Hematopoietic multipotent progenitor cell (in vitro differentiated cells): ENCODE results near the gene CAMLG. TPM values are rescaled to one million over a fixed set of nuclear protein-coding genes. Genes with fewer than 3 reads are reported as not detected.

Experiments used
- DNase-seq, 3 donors: peaks; one replicate each; pipeline ENCODE4 v3.0.0-alpha.2; 2011 to 2015; ENCODE audit warnings: low read depth in 2 of 3, low spot score in 2 of 3
- small RNA-seq: library from RNA; depleted of rRNA; stranded (forward); fragments of <200 nt; gene quantifications from one replicate; pipeline ENCODE3, GENCODE V24; 2012
- total RNA-seq: library from RNA; depleted of rRNA; stranded (reverse); fragments of >200 nt; gene quantifications from one replicate; pipeline ENCODE4 v1.2.3, GENCODE V29; 2012

The CAMLG gene
- total RNA-seq, 1 donor: 28.5 TPM

DNA sequence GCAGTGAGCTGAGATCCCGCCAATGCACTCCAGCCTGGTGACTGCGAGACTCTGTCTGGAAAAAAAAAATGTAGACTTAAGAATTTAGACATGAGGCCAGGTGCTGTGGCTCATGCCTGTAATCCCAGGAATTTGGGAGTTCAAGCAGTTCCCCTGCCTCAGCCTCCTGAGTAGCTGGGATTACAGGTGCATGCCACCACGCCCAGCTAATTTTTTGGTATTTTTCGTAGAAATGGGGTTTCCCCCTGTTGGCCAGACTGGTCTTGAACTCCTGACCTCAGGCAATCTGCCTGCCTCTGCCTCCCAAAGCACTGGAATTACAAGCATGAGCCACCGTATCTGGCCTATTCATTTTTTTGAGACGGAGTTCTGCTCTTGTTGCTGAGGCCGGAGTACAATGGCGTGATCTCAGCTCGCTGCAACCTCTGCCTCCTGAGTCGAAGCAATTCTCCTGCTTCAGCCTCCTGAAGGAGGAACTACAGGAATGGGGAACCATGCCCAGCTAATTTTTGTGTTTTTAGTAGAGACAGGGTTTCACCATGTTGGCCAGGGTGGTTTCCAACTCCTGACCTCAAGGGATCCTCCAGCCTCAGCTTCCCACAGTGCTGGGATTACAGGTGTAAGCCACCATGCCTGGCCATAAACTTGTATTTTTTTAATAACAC, 34.2 kb downstream of the CAMLG start:
- no peak for DNase-seq

- no peak for DNase-seq
Measured at GRCh38 chr5:134777366-134777765, 39.0 kb downstream of the CAMLG start.

DNA sequence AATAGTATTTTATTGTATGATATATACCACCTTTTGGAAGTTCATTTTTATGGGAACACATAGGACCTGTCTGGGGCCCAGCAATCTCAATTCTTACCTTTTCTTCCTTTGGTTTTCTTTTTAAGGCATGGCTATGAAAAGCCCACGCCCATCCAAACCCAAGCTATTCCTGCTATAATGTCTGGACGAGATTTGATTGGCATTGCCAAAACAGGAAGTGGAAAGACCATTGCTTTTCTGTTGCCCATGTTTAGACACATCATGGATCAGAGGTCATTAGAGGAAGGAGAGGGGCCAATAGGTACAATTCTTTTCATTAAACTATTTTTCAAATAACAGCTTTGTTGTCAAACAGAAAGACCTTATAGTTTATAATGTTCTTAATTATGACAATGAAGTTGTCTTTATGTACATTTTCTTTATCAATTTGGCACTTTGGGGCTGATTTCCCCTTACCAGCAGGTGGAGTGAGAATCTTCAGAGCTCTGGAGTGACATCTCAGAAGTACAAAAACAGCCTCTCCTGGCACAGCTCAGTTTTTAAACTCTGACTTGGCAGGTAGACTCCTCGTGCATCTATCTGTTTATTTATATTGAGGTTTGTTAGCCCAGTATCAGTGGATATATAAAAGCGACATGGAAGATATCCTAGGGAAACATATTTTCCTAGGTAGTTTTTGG, 46.0 kb downstream of the CAMLG start:
- DNase-seq: peak in 2 of 3 donors; percentile 18 to 46

DNA sequence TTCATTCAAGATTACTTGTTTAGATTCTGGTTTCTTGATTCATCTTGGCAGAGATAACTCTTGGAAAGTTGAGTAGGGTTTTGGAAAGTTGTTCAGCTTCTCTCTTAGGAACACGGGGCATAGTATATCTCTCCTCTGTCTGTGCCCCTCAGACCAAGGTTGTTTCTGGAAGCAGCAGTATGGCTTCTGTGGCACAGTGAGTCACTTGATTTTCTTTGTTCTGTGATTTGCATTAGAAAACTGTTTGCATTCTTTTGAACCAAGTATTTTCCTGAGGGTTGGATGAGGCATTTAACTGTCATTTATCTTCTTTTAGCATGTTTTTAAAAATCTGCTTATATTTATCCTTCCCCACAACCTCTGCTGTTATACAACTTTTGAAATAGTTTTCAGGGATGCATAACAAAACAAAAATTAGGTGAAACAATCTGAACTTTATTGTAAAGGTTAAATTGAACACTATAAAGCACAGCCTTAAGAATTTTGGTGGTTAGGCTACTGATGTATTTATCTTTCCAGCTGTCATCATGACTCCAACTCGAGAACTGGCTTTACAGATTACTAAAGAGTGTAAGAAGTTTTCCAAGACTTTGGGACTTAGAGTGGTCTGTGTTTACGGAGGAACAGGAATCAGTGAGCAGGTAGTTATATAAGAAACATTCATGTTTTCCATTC, 46.7 kb downstream of the CAMLG start:
- DNase-seq: no peak

DNA sequence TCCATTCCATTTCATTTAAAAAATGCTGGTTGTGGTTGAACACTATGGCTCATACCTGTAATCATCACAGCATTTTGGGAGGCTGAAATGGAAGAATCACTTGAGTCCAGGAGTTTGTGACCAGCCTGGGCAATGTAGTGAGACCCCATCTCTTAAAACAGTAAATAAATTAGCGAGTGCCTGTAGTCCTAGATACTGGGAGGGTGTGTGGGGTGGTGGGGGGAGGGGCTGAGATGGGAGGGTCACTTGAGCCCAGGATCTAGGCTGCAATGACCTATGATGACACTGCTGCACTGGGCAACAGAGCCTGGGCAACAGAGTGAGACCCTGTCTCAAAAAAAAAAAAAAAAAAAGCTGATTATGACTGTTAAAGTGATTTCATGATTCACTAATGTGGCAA, 49.3 kb downstream of the CAMLG start:
- DNase-seq: no peak

GRCh38 chr5:134791580-134791979, 53.2 kb downstream of the CAMLG start:
- no peak for DNase-seq

DNA sequence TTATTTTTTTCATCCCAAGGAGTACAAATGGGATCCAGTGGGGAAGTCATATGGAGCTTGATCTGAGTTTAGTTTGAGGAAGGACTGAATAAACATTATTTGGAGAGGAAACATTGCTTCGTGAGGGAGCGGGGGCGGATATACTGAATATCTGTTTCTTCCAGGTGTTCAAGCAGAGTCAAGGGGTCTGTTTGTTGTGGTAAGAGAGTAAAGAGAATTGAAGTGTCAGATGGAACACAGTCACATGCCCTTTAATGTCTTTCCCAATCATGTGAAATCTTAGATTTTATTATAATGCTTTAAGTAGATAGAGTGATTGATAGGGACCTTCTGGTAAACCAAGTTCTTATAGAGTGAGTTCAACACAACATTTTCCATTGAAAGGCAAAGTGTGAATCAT, 53.9 kb downstream of the CAMLG start:
- no peak for DNase-seq

DNA sequence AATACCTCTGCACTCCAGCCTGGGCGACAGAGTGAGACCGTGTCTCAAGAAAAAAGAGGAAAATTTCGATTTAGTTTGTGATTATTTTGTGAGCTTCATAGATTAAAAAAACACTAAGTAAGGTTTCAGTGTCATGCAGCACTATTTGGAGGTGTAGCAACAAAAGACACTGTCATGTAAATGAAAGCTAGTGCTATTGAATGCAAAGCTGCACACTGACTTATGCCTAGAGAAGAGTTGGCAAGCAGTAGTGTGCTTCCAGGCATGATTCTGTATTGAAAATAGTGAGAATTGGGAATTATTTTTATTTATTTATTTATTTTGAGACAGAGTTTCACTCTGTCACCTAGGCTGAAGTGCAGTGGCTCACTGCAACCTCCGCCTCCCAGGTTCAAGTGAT, 54.8 kb downstream of the CAMLG start:
- no peak for DNase-seq

GRCh38 chr5:134794082-134794481, 55.7 kb downstream of the CAMLG start:
- DNase-seq: no peak

GRCh38 chr5:134794819-134795218, 56.5 kb downstream of the CAMLG start:
- DNase-seq: no peak

- no peak for DNase-seq
Measured at GRCh38 chr5:134798468-134798867, 60.1 kb downstream of the CAMLG start.

Small RNA genes lying within 50 kb of the gene (small RNA-seq; reads per million reads assigned to genes)
- gene RNU6-1164P (not detected), gene RNU6-757P (not detected)

Other genes with a start within 250 kb of the CAMLG start
- 74.1 TPM for gene JADE2, start 212.9 kb upstream of the CAMLG start, total RNA-seq
- 10.8 TPM for gene SAR1B, start 105.7 kb upstream of the CAMLG start, total RNA-seq
- 7.3 TPM for gene SEC24A, start 89.8 kb upstream of the CAMLG start, total RNA-seq
- gene DDX46, start 20.2 kb downstream of the CAMLG start, total RNA-seq: 13.2 TPM
- 15.3 TPM for gene C5orf24, start 107.4 kb downstream of the CAMLG start, total RNA-seq
- gene TXNDC15, start 135.8 kb downstream of the CAMLG start, total RNA-seq: 87.8 TPM
- gene PCBD2, start 166.6 kb downstream of the CAMLG start, total RNA-seq: 5.9 TPM
- gene CATSPER3, start 229.4 kb downstream of the CAMLG start, total RNA-seq: 0.27 TPM